SK-N-SH (cell line): ENCODE measurements around the gene SYNGR4.

Experiments
- EZH2phosphoT487 ChIP-seq: fragments of 200-600 bp; sonication (generic); IDR thresholded peaks from 2 replicates; pipeline ENCODE4 v1.6.1; 2017; ENCODE audit warnings: low read depth, mixed run types, mild to moderate bottlenecking, antibody characterized with exemption, moderate library complexity, borderline replicate concordance
- MAX ChIP-seq: IDR thresholded peaks from 2 replicates; pipeline ENCODE4 v1.4.0; 2012; ENCODE audit warnings: low read depth
- TCF12 ChIP-seq: IDR thresholded peaks from 2 replicates; pipeline ENCODE4 v1.4.0; 2012

- TF ChIP-seq MAX: no peak
- TF ChIP-seq TCF12: no peak
- TF ChIP-seq EZH2phosphoT487: no peak
Measured at GRCh38 chr19:48341515-48342413, 22.4 kb upstream of the SYNGR4 start.
